Activated CD4-positive, CD25-positive, alpha-beta regulatory T cell (primary cell): Measurements from ENCODE around the gene VWC2L.

Experiments
- DNase-seq, 4 experiments: peaks; one replicate each; lab custom pipeline; 2025; lab: John Stamatoyannopoulos, UW

The VWC2L gene

GRCh38 chr2:214592011-214592410 is 181.2 kb downstream of the VWC2L start:
- DNase-seq: no peak

- DNase-seq: no peak
These were observed 182.9 kb downstream of the VWC2L start for GRCh38 chr2:214593727-214594126.

DNA sequence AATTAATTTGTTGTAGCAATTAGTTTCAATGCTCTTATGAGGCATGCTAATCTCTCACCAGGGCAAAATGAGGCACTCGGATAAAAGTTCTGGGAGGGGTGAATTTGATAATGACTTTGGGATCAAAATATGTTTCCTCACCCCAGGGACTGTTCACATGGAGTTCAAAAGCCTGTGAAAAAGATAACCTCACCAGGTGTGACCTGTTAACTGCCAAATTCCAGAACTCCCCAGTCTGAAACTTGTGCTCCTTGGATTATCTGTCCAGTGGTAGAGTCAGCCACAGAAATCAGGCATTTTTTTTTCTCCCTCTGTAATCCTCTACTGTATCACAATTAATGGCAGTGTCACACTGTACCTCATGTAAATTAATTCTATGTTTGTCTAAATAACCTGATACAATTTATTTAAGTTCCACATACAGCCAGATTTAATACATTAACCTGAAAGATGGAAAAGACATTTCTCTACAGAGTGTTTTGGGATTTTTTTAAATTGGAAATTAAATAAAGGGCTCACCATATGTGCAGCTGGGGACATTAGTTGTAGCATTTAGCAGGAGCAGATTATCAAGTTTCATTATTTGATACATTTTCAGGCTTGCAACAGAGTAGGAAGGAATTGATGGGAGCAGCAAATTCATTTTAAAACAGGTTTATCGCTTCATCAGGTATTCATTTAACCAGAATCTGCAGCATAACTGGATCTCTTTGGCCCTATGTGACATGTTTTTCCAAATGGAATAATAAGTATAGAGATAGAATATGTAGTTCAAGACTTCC is 191.2 kb downstream of the VWC2L start:
- no peak for DNase-seq

GRCh38 chr2:214604861-214605260 is 194.0 kb downstream of the VWC2L start:
- no peak for DNase-seq

GRCh38 chr2:214607051-214607450 is 196.2 kb downstream of the VWC2L start:
- no peak for DNase-seq

- no peak for DNase-seq
These were observed 200.2 kb downstream of the VWC2L start for GRCh38 chr2:214611015-214611414.

- DNase-seq: no peak
These were observed 213.4 kb downstream of the VWC2L start for GRCh38 chr2:214624166-214624760.

DNA sequence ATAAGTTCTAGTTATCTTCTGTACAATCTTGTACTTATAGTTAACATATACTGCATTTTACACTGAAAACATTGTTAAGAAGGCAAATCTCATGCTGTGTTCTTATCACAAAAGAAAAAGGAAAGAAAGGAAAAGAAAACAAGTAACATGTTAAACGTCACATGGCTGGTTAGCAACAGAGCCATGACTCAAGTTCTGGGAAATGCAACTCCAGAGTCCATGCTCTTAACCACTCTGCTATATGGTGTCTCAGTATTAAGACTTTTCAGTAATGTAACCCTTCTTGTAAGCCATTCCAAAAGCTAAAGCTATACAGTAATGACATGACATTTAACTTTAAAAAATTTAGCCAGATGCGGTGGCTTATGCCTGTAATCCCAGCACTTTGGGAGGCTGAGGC is 217.2 kb downstream of the VWC2L start:
- no peak for DNase-seq
